ENCODE data around the gene VASH2.
"Not testable (repeated sequence)": the region's sequence is repeated elsewhere in the genome, so short reads cannot be mapped to it uniquely, and the experiment has no call there.

DNA sequence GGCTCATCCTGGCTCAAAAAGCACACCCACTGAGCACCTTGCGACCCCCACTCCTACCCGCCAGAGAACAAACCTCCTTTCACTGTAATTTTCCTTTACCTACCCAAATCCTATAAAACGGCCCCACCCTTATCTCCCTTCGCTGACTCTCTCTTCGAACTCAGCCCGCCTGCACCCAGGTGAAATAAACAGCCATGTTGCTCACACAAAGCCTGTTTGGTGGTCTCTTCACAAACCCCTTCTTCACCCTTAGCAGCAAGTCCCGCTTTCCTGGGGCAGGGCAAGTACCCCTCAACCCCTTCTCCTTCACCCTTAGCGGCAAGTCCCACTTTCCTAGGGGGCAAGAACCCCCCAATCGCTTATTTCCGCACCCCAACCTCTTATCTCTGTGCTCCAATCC lies 40.1 kb upstream of the VASH2 start:
- TF ChIP-seq, protein P1, sequence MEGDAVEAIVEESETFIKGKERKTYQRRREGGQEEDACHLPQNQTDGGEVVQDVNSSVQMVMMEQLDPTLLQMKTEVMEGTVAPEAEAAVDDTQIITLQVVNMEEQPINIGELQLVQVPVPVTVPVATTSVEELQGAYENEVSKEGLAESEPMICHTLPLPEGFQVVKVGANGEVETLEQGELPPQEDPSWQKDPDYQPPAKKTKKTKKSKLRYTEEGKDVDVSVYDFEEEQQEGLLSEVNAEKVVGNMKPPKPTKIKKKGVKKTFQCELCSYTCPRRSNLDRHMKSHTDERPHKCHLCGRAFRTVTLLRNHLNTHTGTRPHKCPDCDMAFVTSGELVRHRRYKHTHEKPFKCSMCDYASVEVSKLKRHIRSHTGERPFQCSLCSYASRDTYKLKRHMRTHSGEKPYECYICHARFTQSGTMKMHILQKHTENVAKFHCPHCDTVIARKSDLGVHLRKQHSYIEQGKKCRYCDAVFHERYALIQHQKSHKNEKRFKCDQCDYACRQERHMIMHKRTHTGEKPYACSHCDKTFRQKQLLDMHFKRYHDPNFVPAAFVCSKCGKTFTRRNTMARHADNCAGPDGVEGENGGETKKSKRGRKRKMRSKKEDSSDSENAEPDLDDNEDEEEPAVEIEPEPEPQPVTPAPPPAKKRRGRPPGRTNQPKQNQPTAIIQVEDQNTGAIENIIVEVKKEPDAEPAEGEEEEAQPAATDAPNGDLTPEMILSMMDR (IDR thresholded peaks at IDR 0.05 in 8 of 11, conservative IDR thresholded peaks at IDR 0.05 in 3 of 11) = not testable (repeated sequence)
- TF ChIP-seq POLR2AphosphoS5, POLR2A (IDR thresholded peaks at IDR 0.05): not testable (repeated sequence)

Data from spleen (tissue), 7 donors.